Suprapubic skin (tissue), 4 donors: Measurements from ENCODE around the gene TMEM174. TPM values are rescaled to one million over a fixed set of nuclear protein-coding genes. Genes with fewer than 3 reads are reported as not detected.

Experiments used
- DNase-seq, 2 donors: peaks; one replicate each; pipeline ENCODE4 v3.0.0-alpha.2; 2019; ENCODE audit warnings: low spot score in 2 of 2
- H3K27ac ChIP-seq: fragments of 200-600 bp; sonication (generic); one replicate; pipeline ENCODE4 v1.5.1; 2019
- H3K27me3 ChIP-seq: fragments of 200-600 bp; sonication (generic); one replicate; pipeline ENCODE4 v1.5.1; 2019
- H3K36me3 ChIP-seq: fragments of 200-600 bp; sonication (generic); one replicate; pipeline ENCODE4 v1.5.1; 2019
- H3K4me1 ChIP-seq: fragments of 200-600 bp; sonication (generic); one replicate; pipeline ENCODE4 v1.5.1; 2019
- H3K4me3 ChIP-seq: fragments of 200-600 bp; sonication (generic); one replicate; pipeline ENCODE4 v1.5.1; 2019; ENCODE audit warnings: mild to moderate bottlenecking
- H3K9me3 ChIP-seq: fragments of 200-600 bp; sonication (generic); one replicate; pipeline ENCODE4 v1.5.1; 2019
- CTCF ChIP-seq, 2 donors: fragments of 200-600 bp in 1 of 2; fragments of 450-650 bp in 1 of 2; sonication (generic) in 1 of 2; IDR thresholded peaks; one replicate each; pipeline ENCODE4 v1.5.1; 2016 to 2019; ENCODE audit warnings: antibody characterized with exemption in 2 of 2, mild to moderate bottlenecking in 1 of 2, moderate library complexity in 1 of 2
- EP300 ChIP-seq: sonication (generic); formaldehyde crosslinking; IDR thresholded peaks from one replicate; pipeline ENCODE4 v1.6.1; 2017; ENCODE audit warnings: antibody characterized with exemption
- POLR2A ChIP-seq, 2 donors: fragments of 450-650 bp; IDR thresholded peaks; one replicate each; pipeline ENCODE4 v1.6.1; 2017; ENCODE audit warnings: antibody characterized with exemption in 2 of 2, mild to moderate bottlenecking in 2 of 2, moderate library complexity in 2 of 2
- POLR2AphosphoS5 ChIP-seq, 3 donors: sonication (generic); formaldehyde crosslinking; IDR thresholded peaks; one replicate each; pipeline ENCODE4 v1.6.1; 2017; ENCODE audit warnings: antibody characterized with exemption in 3 of 3
- WGBS: methylation state at CpG from one replicate; pipeline ENCODE4 v1.1.5; 2018; 5-methylcytosine and 5-hydroxymethylcytosine counted together
- total RNA-seq, 4 donors: library from RNA; depleted of rRNA; stranded (reverse); fragments of >200 nt; gene quantifications; one replicate each; pipeline ENCODE4 v1.1.0, GENCODE V29; 2016

Gene TMEM174
- total RNA-seq, 4 donors from 2014 or later = not detected

- H3K27ac ChIP-seq = no peak overlapping the region
- H3K4me1 ChIP-seq = no peaks in the 10 kb centered on the region
- WGBS = 66% methylated on average over 6 of the region's 6 CpGs
- DNase-seq = no peak
- no peaks in the 10 kb centered on the region for H3K36me3 ChIP-seq
- TF ChIP-seq POLR2A (IDR thresholded peaks at IDR 0.05) = no peak
- no peak for TF ChIP-seq EP300
- no peak for TF ChIP-seq CTCF (IDR thresholded peaks at IDR 0.05)
- no peak for TF ChIP-seq POLR2AphosphoS5 (IDR thresholded peaks at IDR 0.05)
- no peaks in the 10 kb centered on the region for H3K27me3 ChIP-seq
- H3K9me3 ChIP-seq = no peaks in the 10 kb centered on the region
- no peak overlapping the region for H3K4me3 ChIP-seq
These were observed 29.3 kb upstream of the TMEM174 start for GRCh38 chr5:73143716-73144115.

GRCh38 chr5:73149540-73149939, 23.5 kb upstream of the TMEM174 start:
- no peaks in the 10 kb centered on the region for H3K9me3 ChIP-seq
- H3K27me3 ChIP-seq = no peaks in the 10 kb centered on the region
- TF ChIP-seq POLR2AphosphoS5 (IDR thresholded peaks at IDR 0.05) (no peak), CTCF (IDR thresholded peaks at IDR 0.05) (no peak), EP300 (no peak), POLR2A (IDR thresholded peaks at IDR 0.05) (no peak)
- no peak overlapping the region for H3K27ac ChIP-seq
- no peaks in the 10 kb centered on the region for H3K4me1 ChIP-seq
- DNase-seq = no peak
- H3K36me3 ChIP-seq = no peaks in the 10 kb centered on the region
- no peak overlapping the region for H3K4me3 ChIP-seq
- WGBS = 62% methylated on average over 3 of the region's 3 CpGs

- H3K9me3 ChIP-seq = no peaks in the 10 kb centered on the region
- H3K4me3 ChIP-seq = no peak overlapping the region
- H3K4me1 ChIP-seq = no peaks in the 10 kb centered on the region
- no peak for TF ChIP-seq CTCF (IDR thresholded peaks at IDR 0.05)
- no peak for TF ChIP-seq POLR2AphosphoS5 (IDR thresholded peaks at IDR 0.05)
- no peak for TF ChIP-seq EP300
- TF ChIP-seq POLR2A (IDR thresholded peaks at IDR 0.05) = no peak
- no peak overlapping the region for H3K27ac ChIP-seq
- WGBS = 72% methylated on average over 7 of the region's 7 CpGs
- H3K27me3 ChIP-seq = no peaks in the 10 kb centered on the region
- no peaks in the 10 kb centered on the region for H3K36me3 ChIP-seq
- no peak for DNase-seq
These were observed 22.1 kb upstream of the TMEM174 start for GRCh38 chr5:73150876-73151275.

- Histone ChIP-seq H3K4me1 (no peaks in the 10 kb centered on the region), H3K9me3 (no peaks in the 10 kb centered on the region), H3K4me3 (no peak overlapping the region), H3K36me3 (no peaks in the 10 kb centered on the region), H3K27ac (no peak overlapping the region), H3K27me3 (no peaks in the 10 kb centered on the region)
- 71% methylated on average over 4 of the region's 5 CpGs for WGBS
- DNase-seq = no peak
- no peak for TF ChIP-seq CTCF (IDR thresholded peaks at IDR 0.05)
- no peak for TF ChIP-seq EP300
- no peak for TF ChIP-seq POLR2AphosphoS5 (IDR thresholded peaks at IDR 0.05)
- TF ChIP-seq POLR2A (IDR thresholded peaks at IDR 0.05) = no peak
These were observed 21.1 kb upstream of the TMEM174 start for GRCh38 chr5:73151766-73152410.

- no peak for TF ChIP-seq POLR2AphosphoS5 (IDR thresholded peaks at IDR 0.05)
- TF ChIP-seq POLR2A (IDR thresholded peaks at IDR 0.05) = no peak
- TF ChIP-seq CTCF (IDR thresholded peaks at IDR 0.05) = no peak
- TF ChIP-seq EP300 = no peak
- H3K36me3 ChIP-seq = no peaks in the 10 kb centered on the region
- H3K4me3 ChIP-seq = no peak overlapping the region
- no peak for DNase-seq
- no peaks in the 10 kb centered on the region for H3K27me3 ChIP-seq
- H3K4me1 ChIP-seq = no peaks in the 10 kb centered on the region
- no peak overlapping the region for H3K27ac ChIP-seq
- H3K9me3 ChIP-seq = no peaks in the 10 kb centered on the region
- WGBS = 79% methylated on average over 13 of the region's 14 CpGs
These were observed 20.3 kb upstream of the TMEM174 start for GRCh38 chr5:73152411-73153388.
